Liver (tissue), 9 donors: Measurements from ENCODE around the gene CDK9. TPM values are rescaled to one million over a fixed set of nuclear protein-coding genes. Genes with fewer than 3 reads are reported as not detected.
A peak's percentile ranks its signal among the peaks of the same experiment; 100 is the strongest.

Source experiments
- DNase-seq: peaks from one replicate; pipeline ENCODE4 v3.0.0-alpha.2; 2017; ENCODE audit warnings: low spot score
- H3K27ac ChIP-seq, 2 donors: one replicate each; pipeline ENCODE4 v1.7.0; 2013; ENCODE audit warnings: inconsistent platforms in 2 of 2, low read length in 2 of 2, control low read depth in 1 of 2, low read depth in 1 of 2, mild to moderate bottlenecking in 1 of 2
- H3K27me3 ChIP-seq, 4 donors: one replicate each; pipeline versions ENCODE4 v1.6.1 to v1.7.0; 2013; ENCODE audit warnings: low read length in 3 of 4, inconsistent platforms in 1 of 4, mild to moderate bottlenecking in 1 of 4, moderate library complexity in 1 of 4; ENCODE audit not compliant: control insufficient read depth in 4 of 4, insufficient read depth in 4 of 4
- H3K36me3 ChIP-seq, 4 donors: one replicate each; pipeline versions ENCODE4 v1.6.1 to v1.7.0; 2013; ENCODE audit warnings: low read length in 3 of 4, mild to moderate bottlenecking in 3 of 4, low read depth in 1 of 4, moderate library complexity in 1 of 4; ENCODE audit not compliant: control insufficient read depth in 4 of 4, insufficient read depth in 3 of 4
- H3K4me1 ChIP-seq, 4 donors: one replicate each; pipeline versions ENCODE4 v1.6.1 to v1.7.0; 2013; ENCODE audit warnings: low read length in 3 of 4, mild to moderate bottlenecking in 3 of 4, moderate library complexity in 1 of 4; ENCODE audit not compliant: control insufficient read depth in 4 of 4, insufficient read depth in 4 of 4
- H3K4me3 ChIP-seq, 3 donors: one replicate each; pipeline versions ENCODE4 v1.6.1 to v1.7.0; 2013; ENCODE audit warnings: low read length in 3 of 3, control low read depth in 1 of 3, low read depth in 1 of 3, mild to moderate bottlenecking in 1 of 3
- H3K9ac ChIP-seq, 2 donors: one replicate each; pipeline ENCODE4 v1.7.0; 2013; ENCODE audit warnings: low read length in 2 of 2, mild to moderate bottlenecking in 2 of 2, moderate library complexity in 2 of 2, control low read depth in 1 of 2, low read depth in 1 of 2
- H3K9me3 ChIP-seq, 4 donors: one replicate each; pipeline versions ENCODE4 v1.6.1 to v1.7.0; 2013; ENCODE audit warnings: low read length in 3 of 4; ENCODE audit not compliant: control insufficient read depth in 4 of 4
- ATF3 ChIP-seq: IDR thresholded peaks from 2 replicates; pipeline ENCODE4 v1.6.1; 2016; ENCODE audit warnings: antibody characterized with exemption
- CTCF ChIP-seq: fragments of 150-350 bp; IDR thresholded peaks from 2 replicates; pipeline ENCODE4 v1.5.1; 2017; ENCODE audit warnings: improper control_type of control experiment, low read depth, low read length; ENCODE audit not compliant: missing input control
- EGR1 ChIP-seq, 2 donors: IDR thresholded peaks; 2 replicates each; pipeline ENCODE4 v1.6.1; 2016 to 2018; ENCODE audit warnings: antibody characterized with exemption in 2 of 2, low read depth in 2 of 2
- FOXA1 ChIP-seq: IDR thresholded peaks from 2 replicates; pipeline ENCODE4 v1.6.1; 2016; ENCODE audit warnings: antibody characterized with exemption
- FOXA2 ChIP-seq: IDR thresholded peaks from 2 replicates; pipeline ENCODE4 v1.6.1; 2016; ENCODE audit warnings: antibody characterized with exemption
- GABPA ChIP-seq, 2 donors: IDR thresholded peaks in 1 of 2; conservative IDR thresholded peaks in 1 of 2; 2 replicates each; pipeline ENCODE4 v1.6.1; 2016; ENCODE audit warnings: antibody characterized with exemption in 2 of 2, mild to moderate bottlenecking in 1 of 2, moderate library complexity in 1 of 2
- HNF4G ChIP-seq: IDR thresholded peaks from 2 replicates; pipeline ENCODE4 v1.6.1; 2016; ENCODE audit warnings: antibody characterized with exemption
- NR2F2 ChIP-seq: IDR thresholded peaks from 2 replicates; pipeline ENCODE4 v1.6.1; 2016; ENCODE audit warnings: antibody characterized with exemption
- RAD21 ChIP-seq, 2 donors: IDR thresholded peaks; 2 replicates each; pipeline ENCODE4 v1.6.1; 2016; ENCODE audit warnings: antibody characterized with exemption in 2 of 2, mild to moderate bottlenecking in 2 of 2
- REST ChIP-seq: IDR thresholded peaks from 2 replicates; pipeline ENCODE4 v1.6.1; 2016; ENCODE audit warnings: antibody characterized with exemption, mild to moderate bottlenecking
- RXRA ChIP-seq, 2 donors: IDR thresholded peaks; 2 replicates each; pipeline ENCODE4 v1.6.1; 2017 to 2018; ENCODE audit warnings: antibody characterized with exemption in 2 of 2, mild to moderate bottlenecking in 1 of 2
- SP1 ChIP-seq: IDR thresholded peaks from 2 replicates; pipeline ENCODE4 v1.6.1; 2018; ENCODE audit warnings: antibody characterized with exemption, mild to moderate bottlenecking
- TAF1 ChIP-seq: conservative IDR thresholded peaks from 2 replicates; pipeline ENCODE4 v1.6.1; 2016; ENCODE audit warnings: antibody characterized with exemption, mild to moderate bottlenecking
- ZBTB33 ChIP-seq: IDR thresholded peaks from 2 replicates; pipeline ENCODE4 v1.6.1; 2016; ENCODE audit warnings: antibody characterized with exemption
- WGBS: extraction: QIAGEN DNeasy Blood & Tissue Kit; methylation state at CpG from one replicate; pipeline ENCODE4 v1.1.7; 2013; 5-methylcytosine and 5-hydroxymethylcytosine counted together
- polyA plus RNA-seq, 2 donors: library from polyadenylated mRNA; stranded (reverse) in 1 of 2; unstranded in 1 of 2; fragments of 200-250 nt in 1 of 2; fragments of >200 nt in 1 of 2; fragmentation: Nextera tagmentation in 1 of 2; extraction: Ambion mirVana in 1 of 2; gene quantifications; one replicate each; pipeline versions ENCODE4 v1.2.1 to v1.2.3, GENCODE V29; 2013 to 2015
- total RNA-seq, 2 donors: library from RNA; depleted of rRNA; stranded (reverse); fragments of >200 nt; gene quantifications; one replicate each; pipeline ENCODE4 v1.2.3, GENCODE V29; 2014
- donor health status: healthy.
- donor health status: healthy.
- donor health status: healthy.
- donor health status: healthy.
- donor health status: healthy.

The CDK9 gene
- total and polyA plus RNA-seq, 4 donors: 31.8 to 41.4 (median 36.8) TPM

DNA sequence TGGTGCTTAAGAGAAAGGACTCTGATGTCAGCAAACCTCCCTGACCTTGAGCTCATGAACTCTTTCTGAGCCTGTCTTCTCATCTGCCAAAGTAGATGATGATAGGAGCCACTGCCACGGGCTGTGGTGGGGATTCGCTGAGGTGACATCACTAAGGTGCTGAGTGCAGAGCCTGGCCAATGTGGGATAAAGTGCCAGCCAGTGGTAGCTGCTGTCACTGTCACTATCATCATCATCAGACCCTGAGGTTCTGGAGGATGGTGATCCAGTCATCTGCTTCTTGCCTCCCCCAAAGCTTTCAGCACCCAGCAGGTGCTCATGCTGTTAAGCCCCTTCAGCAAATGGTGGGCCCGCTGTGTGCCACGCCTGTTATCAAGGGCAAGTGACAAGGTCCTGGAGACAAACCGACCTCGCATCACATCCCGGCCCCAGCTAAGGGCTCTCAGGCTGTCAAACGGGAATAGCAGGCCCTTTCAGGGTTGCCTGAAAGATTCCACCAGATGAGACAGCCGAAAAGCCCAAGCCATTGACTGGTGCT is 23.2 kb downstream of the CDK9 start:
- Histone ChIP-seq H3K4me1 (peaks cover 10 to 29% (median 19%) of the 10 kb centered on the region in 4 donors), H3K4me3 (no peak overlapping the region), H3K9me3 (no peaks in the 10 kb centered on the region), H3K27me3 (no peaks in the 10 kb centered on the region), H3K9ac (no peak overlapping the region), H3K36me3 (peaks cover 17 to 43% (median 27%) of the 10 kb centered on the region in 4 donors), H3K27ac (peak overlapping the region in 1 of 2 donors; percentile 11)
- no peak for DNase-seq
- TF ChIP-seq ATF3: no peak
- no peak for TF ChIP-seq ZBTB33
- TF ChIP-seq FOXA1: no peak
- no peak for TF ChIP-seq GABPA (IDR thresholded peaks at IDR 0.05 in 1 of 2, conservative IDR thresholded peaks at IDR 0.05 in 1 of 2)
- no peak for TF ChIP-seq CTCF
- TF ChIP-seq HNF4G: no peak
- TF ChIP-seq RXRA (IDR thresholded peaks at IDR 0.05): no peak
- TF ChIP-seq EGR1 (IDR thresholded peaks at IDR 0.05; ENCODE audit: low read depth in 2 of 2): no peak
- no peak for TF ChIP-seq NR2F2
- no peak for TF ChIP-seq REST
- TF ChIP-seq RAD21 (IDR thresholded peaks at IDR 0.05): no peak
- TF ChIP-seq TAF1: no peak
- no peak for TF ChIP-seq FOXA2
- TF ChIP-seq SP1: no peak
- WGBS: 77% methylated on average over 9 of the region's 9 CpGs
